HG03575 (cell line): ENCODE measurements around the gene C5orf15.
"Not testable (repeated sequence)": the region's sequence is repeated elsewhere in the genome, so short reads cannot be mapped to it uniquely, and the experiment has no call there.

ENCODE experiments used
- ATAC-seq: cut with Tn5 transposase; IDR thresholded peaks from one replicate; pipeline ENCODE4 v1.9.1; 2021; ENCODE audit not compliant: unreplicated experiment, insufficient number of reproducible peaks, low FRiP score; ENCODE audit errors: extremely low read depth

The C5orf15 gene

GRCh38 chr5:133942614-133943474 lies 25.6 kb downstream of the C5orf15 start:
- ATAC-seq: no peak

GRCh38 chr5:133941456-133942196 lies 26.8 kb downstream of the C5orf15 start:
- ATAC-seq: no peak

GRCh38 chr5:133939668-133940067 lies 28.8 kb downstream of the C5orf15 start:
- no peak for ATAC-seq

- peak; percentile 31 for ATAC-seq
These were observed 29.5 kb downstream of the C5orf15 start for GRCh38 chr5:133938929-133939328.

GRCh38 chr5:133938039-133938821 lies 30.2 kb downstream of the C5orf15 start:
- no peak for ATAC-seq

GRCh38 chr5:133937628-133938027 lies 30.8 kb downstream of the C5orf15 start:
- not testable (repeated sequence) for ATAC-seq

- no peak for ATAC-seq
These were observed 31.8 kb downstream of the C5orf15 start for GRCh38 chr5:133936651-133937015.

GRCh38 chr5:133935991-133936650 lies 32.3 kb downstream of the C5orf15 start:
- not testable (repeated sequence) for ATAC-seq

GRCh38 chr5:133935667-133935940 lies 32.8 kb downstream of the C5orf15 start:
- no peak for ATAC-seq

GRCh38 chr5:133934822-133935666 lies 33.4 kb downstream of the C5orf15 start:
- ATAC-seq: no peak

- ATAC-seq: no peak
These were observed 34.1 kb downstream of the C5orf15 start for GRCh38 chr5:133934311-133934710.

GRCh38 chr5:133933670-133934295 lies 34.6 kb downstream of the C5orf15 start:
- no peak for ATAC-seq

GRCh38 chr5:133933169-133933509 lies 35.3 kb downstream of the C5orf15 start:
- no peak for ATAC-seq

- ATAC-seq: no peak
These were observed 35.8 kb downstream of the C5orf15 start for GRCh38 chr5:133932441-133933168.

- no peak for ATAC-seq
These were observed 36.9 kb downstream of the C5orf15 start for GRCh38 chr5:133931546-133931945.

- no peak for ATAC-seq
These were observed 37.7 kb downstream of the C5orf15 start for GRCh38 chr5:133930813-133931090.

GRCh38 chr5:133930061-133930812 lies 38.2 kb downstream of the C5orf15 start:
- no peak for ATAC-seq
